Neuron (in vitro differentiated cells): ENCODE measurements around the gene SCGN.

Experiments
- H2AFZ ChIP-seq: one replicate; pipeline ENCODE4 v1.6.1; 2013; ENCODE audit warnings: low read depth, mild to moderate bottlenecking, inconsistent platforms, low read length, moderate library complexity
- H3K27me3 ChIP-seq: one replicate; pipeline ENCODE4 v1.6.1; 2013; ENCODE audit warnings: low read length; ENCODE audit not compliant: insufficient read depth
- H3K36me3 ChIP-seq: one replicate; pipeline ENCODE4 v1.6.1; 2013; ENCODE audit warnings: low read length; ENCODE audit not compliant: insufficient read depth
- H3K4me1 ChIP-seq: one replicate; pipeline ENCODE4 v1.6.1; 2013; ENCODE audit warnings: low read length; ENCODE audit not compliant: insufficient read depth
- H3K4me3 ChIP-seq: 2 replicates; pipeline ENCODE4 v1.5.1; 2013; ENCODE audit warnings: mild to moderate bottlenecking, low read length, moderate library complexity
- H3K9me3 ChIP-seq: one replicate; pipeline ENCODE4 v1.6.1; 2013; ENCODE audit warnings: low read length

The SCGN gene

GRCh38 chr6:25681848-25682247, 29.8 kb downstream of the SCGN start:
- Histone ChIP-seq H3K36me3 (no peaks in the 10 kb centered on the region), H3K4me3 (no peak overlapping the region), H3K9me3 (no peaks in the 10 kb centered on the region), H3K27me3 (peaks cover 3% of the 10 kb centered on the region), H2AFZ (no peak overlapping the region), H3K4me1 (no peaks in the 10 kb centered on the region)

GRCh38 chr6:25682324-25682723, 30.3 kb downstream of the SCGN start:
- Histone ChIP-seq H3K36me3 (no peaks in the 10 kb centered on the region), H3K4me3 (no peak overlapping the region), H3K27me3 (peaks cover 3% of the 10 kb centered on the region), H2AFZ (no peak overlapping the region), H3K9me3 (no peaks in the 10 kb centered on the region), H3K4me1 (no peaks in the 10 kb centered on the region)

- peaks cover 3% of the 10 kb centered on the region for H3K27me3 ChIP-seq
- H3K4me3 ChIP-seq = no peak overlapping the region
Observed at GRCh38 chr6:25684565-25684964, 32.5 kb downstream of the SCGN start.

GRCh38 chr6:25685251-25685650, 33.2 kb downstream of the SCGN start:
- no peak overlapping the region for H3K4me3 ChIP-seq
- H3K4me1 ChIP-seq = no peaks in the 10 kb centered on the region
- H2AFZ ChIP-seq = no peak overlapping the region
- no peaks in the 10 kb centered on the region for H3K36me3 ChIP-seq
- no peaks in the 10 kb centered on the region for H3K9me3 ChIP-seq
- H3K27me3 ChIP-seq = peaks cover 3% of the 10 kb centered on the region

More at GRCh38 chr6:25684565-25684964, 32.5 kb downstream of the SCGN start:
- Histone ChIP-seq H3K9me3 (no peaks in the 10 kb centered on the region), H3K4me1 (no peaks in the 10 kb centered on the region), H3K36me3 (no peaks in the 10 kb centered on the region), H2AFZ (no peak overlapping the region)

- H3K4me1 ChIP-seq = no peaks in the 10 kb centered on the region
Observed at GRCh38 chr6:25685896-25686295, 33.9 kb downstream of the SCGN start.

GRCh38 chr6:25686856-25687255, 34.8 kb downstream of the SCGN start:
- H2AFZ ChIP-seq = no peak overlapping the region
- H3K9me3 ChIP-seq = no peaks in the 10 kb centered on the region
- no peaks in the 10 kb centered on the region for H3K27me3 ChIP-seq
- H3K4me3 ChIP-seq = no peak overlapping the region
- no peaks in the 10 kb centered on the region for H3K4me1 ChIP-seq
- H3K36me3 ChIP-seq = no peaks in the 10 kb centered on the region

More at GRCh38 chr6:25685896-25686295, 33.9 kb downstream of the SCGN start:
- Histone ChIP-seq H2AFZ (no peak overlapping the region), H3K36me3 (no peaks in the 10 kb centered on the region), H3K4me3 (no peak overlapping the region), H3K27me3 (peaks cover 3% of the 10 kb centered on the region), H3K9me3 (no peaks in the 10 kb centered on the region)

- Histone ChIP-seq H3K4me3 (no peak overlapping the region), H3K9me3 (no peaks in the 10 kb centered on the region), H3K36me3 (no peaks in the 10 kb centered on the region), H3K27me3 (no peaks in the 10 kb centered on the region), H3K4me1 (no peaks in the 10 kb centered on the region), H2AFZ (no peak overlapping the region)
Observed at GRCh38 chr6:25689966-25690365, 38.0 kb downstream of the SCGN start.

GRCh38 chr6:25691894-25692293, 39.9 kb downstream of the SCGN start:
- H3K9me3 ChIP-seq = no peaks in the 10 kb centered on the region
- no peaks in the 10 kb centered on the region for H3K36me3 ChIP-seq
- H3K4me1 ChIP-seq = no peaks in the 10 kb centered on the region
- no peak overlapping the region for H3K4me3 ChIP-seq
- H2AFZ ChIP-seq = no peak overlapping the region
- H3K27me3 ChIP-seq = no peaks in the 10 kb centered on the region

- Histone ChIP-seq H3K36me3 (no peaks in the 10 kb centered on the region), H3K4me3 (no peak overlapping the region), H2AFZ (no peak overlapping the region), H3K4me1 (no peaks in the 10 kb centered on the region), H3K9me3 (no peaks in the 10 kb centered on the region), H3K27me3 (no peaks in the 10 kb centered on the region)
Observed at GRCh38 chr6:25692472-25692871, 40.5 kb downstream of the SCGN start.

GRCh38 chr6:25694366-25694765, 42.4 kb downstream of the SCGN start:
- Histone ChIP-seq H3K27me3 (no peaks in the 10 kb centered on the region), H3K4me3 (no peak overlapping the region), H2AFZ (no peak overlapping the region), H3K4me1 (no peaks in the 10 kb centered on the region), H3K9me3 (no peaks in the 10 kb centered on the region), H3K36me3 (no peaks in the 10 kb centered on the region)

GRCh38 chr6:25695671-25696070, 43.7 kb downstream of the SCGN start:
- no peaks in the 10 kb centered on the region for H3K36me3 ChIP-seq
- no peak overlapping the region for H2AFZ ChIP-seq
- no peaks in the 10 kb centered on the region for H3K27me3 ChIP-seq
- H3K4me1 ChIP-seq = no peaks in the 10 kb centered on the region
- H3K9me3 ChIP-seq = no peaks in the 10 kb centered on the region
- H3K4me3 ChIP-seq = no peak overlapping the region

- H3K36me3 ChIP-seq = no peaks in the 10 kb centered on the region
- no peaks in the 10 kb centered on the region for H3K4me1 ChIP-seq
- no peaks in the 10 kb centered on the region for H3K9me3 ChIP-seq
- peaks cover 2% of the 10 kb centered on the region for H3K27me3 ChIP-seq
- H2AFZ ChIP-seq = no peak overlapping the region
- no peak overlapping the region for H3K4me3 ChIP-seq
Observed at GRCh38 chr6:25697537-25698340, 45.7 kb downstream of the SCGN start.

GRCh38 chr6:25698631-25699030, 46.6 kb downstream of the SCGN start:
- Histone ChIP-seq H3K27me3 (peaks cover 2% of the 10 kb centered on the region), H3K36me3 (no peaks in the 10 kb centered on the region), H3K4me3 (no peak overlapping the region), H2AFZ (no peak overlapping the region), H3K9me3 (no peaks in the 10 kb centered on the region), H3K4me1 (no peaks in the 10 kb centered on the region)

GRCh38 chr6:25699649-25700048, 47.6 kb downstream of the SCGN start:
- Histone ChIP-seq H3K36me3 (no peaks in the 10 kb centered on the region), H3K4me3 (no peak overlapping the region), H3K4me1 (no peaks in the 10 kb centered on the region), H3K27me3 (peaks cover 2% of the 10 kb centered on the region), H3K9me3 (no peaks in the 10 kb centered on the region), H2AFZ (no peak overlapping the region)
